ENCODE data around the gene PTPRG. TPM values are rescaled to one million over a fixed set of nuclear protein-coding genes. Genes with fewer than 3 reads are reported as not detected.

Gene PTPRG
- total and polyA plus RNA-seq, 2 experiments from 2014 or later: 11.5 to 39.6 TPM

GRCh38 chr3:61522626-61523025 is 38.7 kb upstream of the PTPRG start:
- H3K9ac ChIP-seq: no peak overlapping the region
- H3K4me2 ChIP-seq (ENCODE audit: unreplicated experiment): no peak overlapping the region

GRCh38 chr3:61524933-61525332 is 36.4 kb upstream of the PTPRG start:
- H3K36me3 ChIP-seq (ENCODE audit: low read depth): no peaks in the 10 kb centered on the region
- H3K4me1 ChIP-seq (ENCODE audit: insufficient read depth): 0 out of 2 replicates have a peak, but pooled peaks cover 4% of the 10 kb centered on the region
- H3K79me2 ChIP-seq (ENCODE audit: insufficient read depth): no peaks in the 10 kb centered on the region
- no peaks in the 10 kb centered on the region for H3K9me3 ChIP-seq (ENCODE audit: low read depth)
- no peak overlapping the region for H3K9ac ChIP-seq
- H2AFZ ChIP-seq: no peak overlapping the region
- H3K4me3 ChIP-seq: no peak overlapping the region
- TF ChIP-seq EZH2 (IDR thresholded peaks at IDR 0.05; ENCODE audit: insufficient read depth, poor library complexity, severe bottlenecking) (no peak), EZH2phosphoT487 (IDR thresholded peaks at IDR 0.05; ENCODE audit: insufficient read depth, low read depth) (no peak)
- no peak overlapping the region for H3K4me2 ChIP-seq (ENCODE audit: unreplicated experiment)
- no peak for DNase-seq
- H3K27ac ChIP-seq: no peak overlapping the region
- no peaks in the 10 kb centered on the region for H4K20me1 ChIP-seq (ENCODE audit: insufficient read depth)
- no peaks in the 10 kb centered on the region for H3K27me3 ChIP-seq (replicated peaks; ENCODE audit: insufficient read depth)
- H3K9me2 ChIP-seq (ENCODE audit: insufficient read depth): no peaks in the 10 kb centered on the region
- 52 to 58% methylated on average over 4 of the region's 4 CpGs for WGBS, 2 experiments (ENCODE audit: low coverage in 1 of 2, low lambda C conversion rate in 2 of 2, missing lambda C conversion rate in 2 of 2)
- H3F3A ChIP-seq (ENCODE audit: insufficient read depth): no peaks in the 10 kb centered on the region
- in situ Hi-C loops (cut with MboI): no loop called here

More at GRCh38 chr3:61522626-61523025, 38.7 kb upstream of the PTPRG start:
- no peak overlapping the region for H3K27ac ChIP-seq
- H3K9me2 ChIP-seq (ENCODE audit: insufficient read depth): no peaks in the 10 kb centered on the region
- H3K4me1 ChIP-seq (ENCODE audit: insufficient read depth): 0 out of 2 replicates have a peak, but pooled peaks cover 4% of the 10 kb centered on the region
- no peaks in the 10 kb centered on the region for H3K27me3 ChIP-seq (replicated peaks; ENCODE audit: insufficient read depth)
- no peaks in the 10 kb centered on the region for H3F3A ChIP-seq (ENCODE audit: insufficient read depth)
- in situ Hi-C loops (cut with MboI): no loop called here
- no peaks in the 10 kb centered on the region for H4K20me1 ChIP-seq (ENCODE audit: insufficient read depth)
- H3K79me2 ChIP-seq (ENCODE audit: insufficient read depth): no peaks in the 10 kb centered on the region
- no peak for DNase-seq
- 66 to 67% methylated on average over 2 of the region's 2 CpGs for WGBS, 2 experiments (ENCODE audit: low coverage in 1 of 2, low lambda C conversion rate in 2 of 2, missing lambda C conversion rate in 2 of 2)
- TF ChIP-seq EZH2 (IDR thresholded peaks at IDR 0.05; ENCODE audit: insufficient read depth, poor library complexity, severe bottlenecking) (no peak), EZH2phosphoT487 (IDR thresholded peaks at IDR 0.05; ENCODE audit: insufficient read depth, low read depth) (no peak)
- no peaks in the 10 kb centered on the region for H3K36me3 ChIP-seq (ENCODE audit: low read depth)
- H3K4me3 ChIP-seq: no peak overlapping the region
- H3K9me3 ChIP-seq (ENCODE audit: low read depth): no peaks in the 10 kb centered on the region
- H2AFZ ChIP-seq: no peak overlapping the region

GRCh38 chr3:61526308-61526707 is 35.1 kb upstream of the PTPRG start:
- Histone ChIP-seq H3K27me3 (replicated peaks; ENCODE audit: insufficient read depth) (peaks cover 7% of the 10 kb centered on the region; the same call in 1 of the 2 replicates), H3K36me3 (ENCODE audit: low read depth) (no peaks in the 10 kb centered on the region), H3K9me3 (ENCODE audit: low read depth) (no peaks in the 10 kb centered on the region), H3F3A (ENCODE audit: insufficient read depth) (no peaks in the 10 kb centered on the region), H3K4me3 (no peak overlapping the region), H3K4me1 (ENCODE audit: insufficient read depth) (0 out of 2 replicates have a peak, but pooled peaks cover 4% of the 10 kb centered on the region), H3K4me2 (ENCODE audit: unreplicated experiment) (no peak overlapping the region), H4K20me1 (ENCODE audit: insufficient read depth) (no peaks in the 10 kb centered on the region), H3K79me2 (ENCODE audit: insufficient read depth) (no peaks in the 10 kb centered on the region), H3K9ac (no peak overlapping the region), H3K27ac (no peak overlapping the region), H3K9me2 (ENCODE audit: insufficient read depth) (no peaks in the 10 kb centered on the region), H2AFZ (no peak overlapping the region)
- TF ChIP-seq EZH2 (IDR thresholded peaks at IDR 0.05; ENCODE audit: insufficient read depth, poor library complexity, severe bottlenecking) (no peak), EZH2phosphoT487 (IDR thresholded peaks at IDR 0.05; ENCODE audit: insufficient read depth, low read depth) (no peak)
- WGBS, 2 experiments (ENCODE audit: low coverage in 1 of 2, low lambda C conversion rate in 2 of 2, missing lambda C conversion rate in 2 of 2): 64 to 78% methylated on average over 5 of the region's 5 CpGs
- in situ Hi-C loops (cut with MboI): no loop called here
- DNase-seq: no peak

GRCh38 chr3:61527011-61527410 is 34.4 kb upstream of the PTPRG start:
- Histone ChIP-seq H3K4me2 (ENCODE audit: unreplicated experiment) (no peak overlapping the region), H3K9me2 (ENCODE audit: insufficient read depth) (no peaks in the 10 kb centered on the region), H3K9ac (no peak overlapping the region), H3F3A (ENCODE audit: insufficient read depth) (no peaks in the 10 kb centered on the region), H2AFZ (no peak overlapping the region), H3K27me3 (replicated peaks; ENCODE audit: insufficient read depth) (peaks cover 9% of the 10 kb centered on the region; the same call in 1 of the 2 replicates), H4K20me1 (ENCODE audit: insufficient read depth) (no peaks in the 10 kb centered on the region), H3K27ac (no peak overlapping the region), H3K79me2 (ENCODE audit: insufficient read depth) (no peaks in the 10 kb centered on the region), H3K9me3 (ENCODE audit: low read depth) (no peaks in the 10 kb centered on the region), H3K4me1 (ENCODE audit: insufficient read depth) (0 out of 2 replicates have a peak, but pooled peaks cover 4% of the 10 kb centered on the region), H3K4me3 (no peak overlapping the region), H3K36me3 (ENCODE audit: low read depth) (no peaks in the 10 kb centered on the region)
- in situ Hi-C loops (cut with MboI): no loop called here
- WGBS, 2 experiments (ENCODE audit: low coverage in 1 of 2, low lambda C conversion rate in 2 of 2, missing lambda C conversion rate in 2 of 2): 75 to 77% methylated on average over 8 of the region's 8 CpGs
- DNase-seq: no peak
- TF ChIP-seq EZH2phosphoT487 (IDR thresholded peaks at IDR 0.05; ENCODE audit: insufficient read depth, low read depth) (no peak), EZH2 (IDR thresholded peaks at IDR 0.05; ENCODE audit: insufficient read depth, poor library complexity, severe bottlenecking) (no peak)

Measured in GM23248 (cell line).